GM21390 (cell line): ENCODE results near the gene BAHD1.

Experiments used
- ATAC-seq: cut with Tn5 transposase; IDR thresholded peaks from one replicate; pipeline ENCODE4 v1.9.1; 2021; ENCODE audit not compliant: unreplicated experiment

BAHD1 gene

DNA sequence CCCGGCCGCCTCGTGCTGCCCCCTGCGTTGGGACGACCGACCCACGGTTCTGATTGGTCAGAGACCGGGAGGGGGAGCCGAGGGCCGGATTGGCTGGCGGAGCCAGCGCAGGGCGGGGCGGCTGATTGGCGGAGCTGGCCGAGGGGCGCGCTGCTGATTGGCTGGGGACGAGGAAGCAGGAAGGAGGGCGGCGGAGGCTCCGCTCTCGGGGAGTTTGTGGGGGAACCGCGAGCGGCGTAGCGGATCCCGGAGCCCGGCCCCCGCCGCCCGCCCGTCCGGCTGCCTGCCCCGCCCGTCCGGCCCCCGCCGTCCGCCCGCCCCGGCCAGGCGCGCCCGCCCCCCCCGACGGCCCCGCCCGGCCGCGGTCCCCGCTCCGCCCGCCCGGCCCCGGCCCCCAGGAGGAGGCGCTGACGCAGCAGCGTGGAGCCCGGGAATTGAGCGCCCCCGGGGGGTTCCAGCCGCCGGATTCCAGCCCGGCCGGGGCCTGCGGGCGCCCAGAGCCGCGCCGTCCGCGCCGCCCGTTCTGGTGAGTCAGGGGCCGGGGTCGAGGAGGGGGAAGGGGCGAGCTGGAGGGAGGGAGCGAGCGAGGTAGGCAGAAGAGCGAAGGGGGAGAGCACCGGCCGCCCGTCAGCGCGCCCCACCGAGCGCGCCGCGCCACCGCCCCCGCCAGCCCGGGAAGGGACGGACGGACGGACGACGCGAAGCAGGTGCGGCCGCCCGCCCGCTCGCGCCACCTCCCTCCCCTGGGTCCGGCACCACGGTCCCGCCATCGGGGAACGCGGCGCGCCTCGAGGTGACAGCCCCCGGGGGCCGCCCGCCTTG, at the start of gene BAHD1:
TSS of gene BAHD1 (plus strand) at position 211 of the 822 bp plus-strand sequence. CDS start 17,512 bp downstream, outside the sequence.
- peak; percentile 87 for ATAC-seq

DNA sequence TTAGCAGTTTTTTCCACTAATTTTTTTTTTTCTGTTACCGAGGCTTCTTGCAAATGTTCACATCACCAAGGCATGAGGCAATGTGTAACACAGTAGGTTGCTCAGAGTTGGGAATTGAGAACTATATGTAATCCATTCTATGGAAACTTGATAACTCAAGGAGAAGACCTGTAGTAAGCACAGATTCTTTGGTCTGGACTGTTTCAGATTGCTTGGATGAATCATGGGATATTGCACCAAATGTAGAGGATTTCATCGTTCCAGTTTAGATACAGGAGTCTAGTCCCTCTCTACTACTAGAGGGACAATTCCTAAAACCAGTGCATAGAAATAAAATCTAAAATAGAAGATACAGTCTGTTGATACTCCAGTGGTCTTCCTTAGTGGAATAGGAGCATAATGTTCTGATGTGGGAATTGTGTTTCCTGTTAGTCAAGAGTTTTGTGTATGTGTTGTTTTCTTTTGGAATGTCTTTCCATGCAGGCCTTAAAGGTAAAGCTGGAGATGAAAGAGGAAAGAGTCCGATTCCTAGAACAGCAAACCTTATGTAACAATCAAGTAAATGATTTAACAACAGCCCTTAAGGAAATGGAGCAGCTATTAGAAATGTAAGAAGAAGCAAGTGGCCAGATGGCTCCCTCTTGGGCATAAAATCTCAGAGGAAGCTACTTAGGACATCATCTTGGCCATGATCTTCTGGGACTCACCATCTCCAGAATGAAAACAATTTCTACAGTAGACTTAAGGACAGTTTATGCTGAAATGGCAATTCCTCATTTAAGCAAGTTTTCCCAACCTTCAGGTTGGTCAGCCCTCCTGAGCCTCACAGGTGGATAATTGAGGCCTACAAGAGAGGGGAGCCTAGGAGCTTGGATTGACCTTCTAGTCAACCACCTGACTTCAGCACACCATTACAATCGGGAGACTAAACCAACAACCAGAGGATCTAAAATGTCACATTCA, 47.5 kb upstream of the BAHD1 start:
- ATAC-seq = no peak

- no peak for ATAC-seq
These were observed 42.9 kb upstream of the BAHD1 start for GRCh38 chr15:40397688-40398412.

GRCh38 chr15:40398413-40398873, 42.3 kb upstream of the BAHD1 start:
- no peak for ATAC-seq

GRCh38 chr15:40399370-40399769, 41.4 kb upstream of the BAHD1 start:
- ATAC-seq = no peak

- peak; percentile 81 for ATAC-seq
These were observed 35.0 kb upstream of the BAHD1 start, which contains the start of gene IVD for GRCh38 chr15:40405501-40406381. IVD (plus strand) TSS chr15:40405795; CDS start chr15:40405828, 33 bp downstream.

DNA sequence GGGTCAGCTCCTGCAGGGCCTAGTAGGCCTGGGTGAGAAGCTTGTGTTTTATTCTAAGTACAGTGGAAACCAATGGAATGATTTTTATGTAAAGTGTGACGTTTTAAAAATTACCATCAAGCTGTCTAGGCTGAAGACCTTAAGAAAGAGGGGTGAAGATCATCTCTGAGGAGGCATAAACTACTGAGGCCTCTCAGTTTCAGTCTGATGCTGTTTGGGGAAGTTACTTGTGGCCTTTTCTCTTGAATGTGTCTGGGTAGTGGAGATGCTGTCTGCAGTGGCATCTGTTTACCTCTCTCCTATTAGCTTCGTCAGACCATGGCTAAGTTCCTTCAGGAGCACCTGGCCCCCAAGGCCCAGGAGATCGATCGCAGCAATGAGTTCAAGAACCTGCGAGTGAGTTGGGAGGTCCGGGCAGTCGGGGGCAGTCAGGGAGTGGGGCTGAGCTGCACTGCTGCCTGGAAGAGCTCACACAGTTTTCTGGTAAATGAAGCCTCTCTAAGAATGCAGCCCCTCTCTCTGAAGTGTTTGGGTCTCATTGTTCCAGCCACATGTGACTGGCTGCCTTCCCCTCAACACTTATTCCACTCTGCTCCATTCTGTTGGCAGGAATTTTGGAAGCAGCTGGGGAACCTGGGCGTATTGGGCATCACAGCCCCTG, 33.3 kb upstream of the BAHD1 start:
- ATAC-seq = peak; percentile 53

DNA sequence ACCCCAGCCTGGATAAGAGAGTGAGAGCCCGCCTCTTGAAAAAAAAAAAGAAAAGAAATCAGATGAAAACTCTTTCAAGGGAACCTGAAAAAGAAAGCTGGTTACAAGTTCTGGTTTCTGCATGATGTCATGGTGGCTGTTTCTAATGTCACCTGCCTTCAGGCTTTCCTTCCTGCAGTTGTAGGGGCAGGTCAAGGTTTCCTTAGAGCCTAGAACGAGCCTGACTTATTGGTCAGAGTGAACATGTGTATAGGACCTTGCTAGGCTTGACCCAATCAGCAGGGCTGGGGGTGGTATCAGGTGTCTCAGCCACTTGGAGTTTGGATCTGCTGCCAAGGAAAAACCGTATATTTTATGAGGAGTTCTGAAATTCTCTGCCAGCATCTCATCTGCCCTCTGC, 31.4 kb upstream of the BAHD1 start:
- peak; percentile 33 for ATAC-seq

DNA sequence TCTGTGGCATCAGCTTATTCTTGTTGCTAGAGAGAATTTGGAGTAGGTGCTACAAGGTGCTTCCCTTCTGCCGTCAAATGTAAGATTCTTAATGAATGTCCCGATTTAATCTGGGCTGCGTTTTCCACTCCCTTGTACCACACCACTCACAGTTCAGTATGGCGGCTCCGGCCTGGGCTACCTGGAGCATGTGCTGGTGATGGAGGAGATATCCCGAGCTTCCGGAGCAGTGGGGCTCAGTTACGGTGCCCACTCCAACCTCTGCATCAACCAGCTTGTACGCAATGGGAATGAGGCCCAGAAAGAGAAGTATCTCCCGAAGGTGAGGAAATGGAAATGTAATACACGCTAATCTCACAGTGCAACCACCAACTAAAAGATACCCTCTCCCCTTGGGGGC, 30.3 kb upstream of the BAHD1 start:
- ATAC-seq = no peak

DNA sequence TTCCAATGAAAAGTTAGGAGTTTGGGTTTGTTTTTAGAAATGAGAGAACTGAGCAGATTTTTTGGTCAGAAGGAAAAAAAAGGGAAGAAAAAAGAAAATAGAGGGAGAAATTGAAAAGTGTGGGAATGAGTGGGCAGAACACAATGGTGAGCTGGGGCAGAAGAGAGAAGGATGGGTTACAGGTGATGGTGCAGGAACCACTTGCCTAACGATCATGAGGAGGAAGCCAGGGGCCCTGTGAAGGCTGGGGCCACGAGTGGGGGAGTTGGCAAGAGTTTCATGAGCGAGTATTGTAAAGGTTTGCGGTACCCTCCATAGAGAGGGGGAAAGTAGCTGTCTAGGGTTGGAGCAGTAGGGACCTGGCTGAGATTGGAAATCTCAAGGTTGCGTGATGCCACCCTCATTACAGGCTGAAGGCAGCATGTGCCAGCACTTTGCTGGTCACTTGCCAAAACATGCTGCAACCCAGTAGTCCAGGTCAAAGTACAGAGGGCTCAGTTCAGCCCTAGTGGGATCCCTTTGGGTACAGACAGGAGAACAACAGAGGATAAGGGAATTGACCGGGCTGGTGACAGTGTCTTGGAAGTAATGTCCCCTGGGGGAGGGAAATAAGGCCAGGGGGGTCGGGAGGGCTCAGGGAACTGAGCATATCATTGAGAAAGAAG, 28.5 kb upstream of the BAHD1 start:
- no peak for ATAC-seq

DNA sequence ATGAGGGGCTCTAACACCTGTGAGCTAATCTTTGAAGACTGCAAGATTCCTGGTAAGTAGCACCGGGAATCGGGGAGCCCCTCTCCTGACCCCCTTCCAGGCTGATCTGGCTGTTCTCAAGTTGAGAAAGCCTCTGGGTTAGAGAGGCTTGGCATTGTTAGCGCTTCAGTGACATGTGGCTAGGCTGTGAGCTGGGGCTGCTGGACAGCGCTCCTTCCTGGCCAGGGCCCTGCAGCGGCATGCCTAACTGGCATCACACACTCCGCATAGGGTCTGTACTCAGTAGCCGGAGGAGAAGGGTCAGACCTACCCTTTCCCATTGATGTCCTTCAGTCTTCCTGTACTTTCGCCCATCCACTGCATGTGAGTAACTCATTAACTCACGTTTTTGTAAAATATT, 27.7 kb upstream of the BAHD1 start:
- no peak for ATAC-seq

DNA sequence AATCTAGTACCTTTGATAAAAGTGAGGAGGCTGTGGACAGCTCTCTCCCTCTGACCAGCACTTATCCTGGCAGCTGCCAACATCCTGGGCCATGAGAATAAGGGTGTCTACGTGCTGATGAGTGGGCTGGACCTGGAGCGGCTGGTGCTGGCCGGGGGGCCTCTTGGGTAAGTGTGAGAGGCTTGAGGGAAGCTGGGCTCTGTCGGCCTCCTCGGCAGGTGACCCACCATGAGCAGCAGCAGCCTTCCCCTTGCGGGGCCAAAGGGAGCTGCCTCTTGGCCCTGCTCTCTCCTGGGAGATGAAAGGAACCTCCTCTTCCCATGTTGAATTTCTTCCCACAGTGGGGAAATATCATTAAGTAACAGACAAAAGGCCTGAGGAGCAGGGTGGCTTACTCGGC, 25.9 kb upstream of the BAHD1 start:
- ATAC-seq = no peak

GRCh38 chr15:40415226-40415625, 25.5 kb upstream of the BAHD1 start:
- no peak for ATAC-seq

GRCh38 chr15:40416056-40416455, 24.7 kb upstream of the BAHD1 start:
- no peak for ATAC-seq

GRCh38 chr15:40418126-40418525, 22.6 kb upstream of the BAHD1 start:
- no peak for ATAC-seq

- no peak for ATAC-seq
These were observed 20.6 kb upstream of the BAHD1 start for GRCh38 chr15:40420071-40420713.

DNA sequence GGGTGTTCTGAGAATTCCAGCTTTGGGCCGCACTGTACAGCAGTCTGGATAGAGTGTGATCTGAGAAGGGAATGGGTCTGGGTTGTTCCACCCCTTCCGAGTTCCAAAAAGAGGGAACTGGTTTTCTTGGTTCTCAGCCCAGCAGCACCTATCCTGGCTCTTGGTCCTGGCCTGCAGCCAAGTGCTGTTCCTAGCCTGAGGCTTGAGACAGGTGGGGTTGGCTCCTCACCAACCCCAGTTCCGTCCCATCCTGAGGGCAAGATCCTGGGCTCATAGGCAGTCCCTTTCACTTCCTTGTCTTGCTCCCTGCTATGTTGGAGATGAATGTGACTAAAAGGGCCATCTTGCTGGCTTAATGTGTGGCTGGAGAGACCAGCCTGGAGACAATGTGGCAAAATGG, 20.0 kb upstream of the BAHD1 start:
- ATAC-seq = no peak
